Measurements from ENCODE around the gene C1orf116.

Gene C1orf116

DNA sequence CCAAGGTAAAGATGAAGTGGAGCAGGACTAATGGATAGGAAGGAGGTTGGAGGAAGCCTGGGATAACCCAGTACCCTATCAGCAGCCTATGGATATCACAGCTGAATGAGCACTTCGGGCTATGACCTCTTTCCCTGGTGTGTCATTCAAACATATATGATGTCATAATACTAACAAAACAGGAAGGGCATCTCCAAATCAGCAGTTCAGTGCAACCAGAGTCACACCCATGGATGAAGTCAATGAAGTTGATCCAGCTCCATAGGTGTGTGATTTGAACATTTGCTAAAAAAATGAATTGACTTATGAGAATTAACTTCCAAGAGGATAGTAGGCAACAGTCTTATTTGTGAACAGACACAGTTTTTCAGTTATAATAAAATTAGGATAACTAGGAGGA is 1.7 kb upstream of the C1orf116 start:
- no peak for DNase-seq

DNA sequence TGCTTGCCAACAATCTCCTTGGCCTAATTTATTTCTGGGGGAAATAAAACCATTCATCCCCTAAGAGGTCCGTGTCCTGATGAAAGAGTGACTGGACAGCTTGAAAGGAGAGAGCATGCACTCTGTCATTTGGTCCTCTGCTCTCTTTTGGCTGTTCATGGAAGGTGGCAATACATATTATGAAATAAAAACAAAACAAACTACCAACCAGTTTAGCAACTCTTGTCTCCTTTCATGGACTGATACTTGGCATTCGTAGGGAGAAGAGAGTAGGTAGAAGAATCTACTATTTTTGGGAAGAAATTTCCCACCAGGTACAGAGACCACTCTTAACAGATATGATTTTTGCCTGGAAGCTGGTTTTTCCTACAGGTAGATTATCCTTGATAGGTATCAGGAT is 746 bp upstream of the C1orf116 start:
- no peak for DNase-seq

DNA sequence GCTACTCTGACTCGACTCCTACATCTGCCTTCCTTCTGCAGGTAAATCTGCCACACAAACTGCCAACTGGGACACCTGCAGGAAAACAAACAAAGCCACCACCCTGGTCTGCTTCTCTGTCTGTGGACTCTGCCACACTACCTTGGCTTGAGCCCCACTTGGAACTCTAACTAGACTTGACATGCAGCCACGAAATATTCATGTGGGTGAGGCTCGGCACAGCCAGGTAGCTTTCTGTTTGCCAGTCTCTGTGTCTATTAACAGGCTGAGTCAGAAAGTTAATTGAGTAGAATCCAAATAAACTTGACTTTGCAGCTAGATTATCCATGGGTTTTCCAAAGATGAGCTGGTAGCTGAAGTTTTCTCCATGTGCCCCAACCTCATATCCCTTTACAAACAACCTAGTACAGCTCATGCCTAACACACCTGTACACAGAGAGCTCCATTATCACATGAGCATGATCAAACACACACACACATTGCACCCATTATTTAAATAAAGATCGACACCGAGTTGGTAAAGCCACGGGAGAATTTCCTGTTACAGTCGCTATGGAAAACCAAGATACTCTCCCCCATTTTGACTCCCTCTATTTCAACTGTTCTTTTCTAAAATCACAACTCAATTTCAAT is 808 bp downstream of the C1orf116 start:
- DNase-seq, result no peak

DNA sequence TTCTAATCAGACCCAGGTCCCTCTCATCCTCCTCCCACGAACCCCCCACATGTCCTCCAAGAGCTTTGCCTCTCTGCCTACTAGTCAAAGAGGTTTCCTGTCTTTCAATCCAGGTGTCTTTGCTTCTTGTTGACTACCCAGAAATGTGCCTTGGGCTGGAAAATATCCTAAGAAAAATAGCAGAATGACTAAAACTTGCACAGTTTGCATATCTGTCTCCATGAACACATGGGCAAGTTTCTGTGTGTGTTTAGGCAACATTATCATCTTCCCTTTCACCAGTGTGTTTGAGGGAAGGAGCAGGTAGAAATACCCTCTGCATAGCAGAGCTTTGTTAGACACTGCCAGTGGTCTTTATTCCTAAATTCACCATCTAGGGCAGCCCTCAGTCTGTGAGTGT is 1.5 kb downstream of the C1orf116 start:
- DNase-seq, result no peak

DNA sequence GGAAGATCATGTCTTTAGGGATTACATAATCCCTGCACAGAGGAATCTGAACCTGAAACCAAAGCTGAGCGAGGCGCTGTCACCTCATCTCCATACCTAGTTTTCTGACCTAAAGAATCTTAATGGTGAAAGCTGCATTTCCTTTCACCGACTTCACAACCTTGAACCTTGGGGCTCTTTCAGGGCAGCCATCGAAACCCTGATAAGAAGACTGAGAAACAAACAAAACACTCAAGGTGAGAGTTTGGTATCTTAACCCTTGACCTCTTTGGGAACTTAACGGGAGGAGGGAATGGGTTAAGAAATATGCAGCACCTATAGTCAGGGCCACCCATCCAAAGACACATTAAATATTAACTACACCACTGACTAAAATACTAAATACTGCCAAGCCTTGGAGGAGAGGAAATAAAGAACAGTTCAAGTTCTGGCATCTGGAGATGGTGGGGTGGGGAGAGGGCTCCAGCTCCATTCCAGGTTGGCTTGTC is 2.0 kb downstream of the C1orf116 start:
- no peak for DNase-seq

DNA sequence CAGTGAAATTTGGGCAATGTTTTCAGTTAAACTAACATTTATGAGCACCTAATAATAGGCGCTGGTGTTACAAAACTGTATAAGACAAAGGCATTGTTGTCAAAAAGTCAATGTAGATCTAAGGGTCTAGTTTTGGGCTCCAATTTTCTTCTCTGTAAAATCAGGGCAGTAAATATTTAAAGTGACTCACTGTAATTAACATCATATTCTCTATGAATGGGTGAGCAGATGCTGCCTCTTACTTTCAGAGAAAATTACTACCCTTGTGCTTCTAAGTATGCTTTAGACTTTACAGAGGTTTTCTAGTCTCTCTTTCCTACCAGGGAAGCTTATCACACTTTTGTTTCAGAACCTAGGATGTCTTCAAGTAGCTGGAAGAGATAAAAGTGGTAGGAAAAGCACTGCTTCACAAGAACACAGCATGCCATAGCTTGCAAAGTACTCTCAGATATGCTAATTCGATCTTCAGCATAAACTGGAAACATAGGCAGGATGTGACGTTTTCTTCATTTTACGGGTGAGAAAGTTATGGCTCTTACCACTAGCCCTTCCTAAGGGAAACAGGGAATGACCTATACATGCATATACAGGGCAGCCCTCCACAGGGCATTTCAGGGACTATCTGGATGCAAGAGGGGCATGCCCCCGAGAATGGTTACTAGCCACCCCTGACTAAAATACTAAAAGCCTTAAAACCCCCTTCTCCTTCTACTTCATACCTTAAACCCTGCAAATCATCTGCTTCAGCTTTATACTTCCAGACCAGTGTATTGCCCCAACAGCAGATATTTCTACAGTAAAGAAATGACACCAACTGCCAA is 2.6 kb downstream of the C1orf116 start:
- no peak for DNase-seq

DNA sequence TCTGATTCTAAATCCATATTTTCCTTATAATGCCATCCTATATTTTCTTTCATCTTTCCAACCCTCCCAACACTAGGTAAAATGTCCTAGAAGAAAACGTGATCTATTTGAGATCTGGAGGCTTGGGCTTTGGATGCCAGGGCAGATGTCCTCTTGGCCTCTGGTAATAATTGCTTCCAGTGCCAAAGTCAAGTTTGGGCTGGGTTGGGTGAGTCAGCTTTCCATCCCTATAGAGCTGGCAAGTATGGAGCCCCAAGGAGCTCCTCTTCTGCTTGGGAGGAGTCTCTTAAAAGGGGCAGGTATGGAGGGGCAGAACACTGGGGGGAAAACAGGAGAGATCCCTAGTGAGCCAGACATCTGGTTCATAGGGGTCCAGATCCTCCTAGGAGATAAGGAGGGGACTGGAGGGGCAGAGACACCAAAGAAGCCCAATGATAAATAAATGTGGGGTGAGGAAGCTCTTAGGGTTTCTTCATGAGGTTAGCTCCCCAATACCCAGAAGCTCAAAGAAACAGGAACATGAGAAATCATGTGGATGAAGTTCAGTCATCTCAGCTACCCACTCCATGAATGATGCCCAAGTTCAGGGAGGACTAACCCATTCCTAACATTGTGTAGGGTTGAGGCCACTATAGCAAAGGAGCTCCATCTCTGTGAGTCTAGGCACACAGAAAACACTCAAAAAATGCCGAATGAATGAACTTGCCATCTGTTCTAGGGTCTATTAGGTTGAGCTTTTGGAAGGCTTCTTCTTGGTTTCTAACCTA is 3.5 kb downstream of the C1orf116 start:
- DNase-seq, result no peak

DNA sequence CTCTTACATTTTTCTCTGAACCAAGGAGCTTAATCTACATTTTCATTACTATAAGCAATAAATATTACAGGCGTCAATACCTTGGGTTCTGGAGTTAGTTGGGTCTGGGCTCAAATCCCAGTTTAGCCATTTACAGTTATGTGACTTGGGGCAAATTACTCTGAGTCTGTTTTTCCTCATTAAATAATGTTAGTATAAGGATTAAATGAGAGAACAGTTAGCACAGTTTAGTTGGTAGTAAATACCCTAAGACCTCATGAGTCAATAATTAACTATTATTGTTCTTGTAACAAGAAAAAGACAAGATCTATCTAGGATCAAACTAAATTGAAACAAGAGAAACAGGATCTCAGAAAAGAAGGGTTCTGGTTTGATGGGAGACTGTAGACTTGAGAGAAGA is 4.6 kb downstream of the C1orf116 start:
- no peak for DNase-seq

DNA sequence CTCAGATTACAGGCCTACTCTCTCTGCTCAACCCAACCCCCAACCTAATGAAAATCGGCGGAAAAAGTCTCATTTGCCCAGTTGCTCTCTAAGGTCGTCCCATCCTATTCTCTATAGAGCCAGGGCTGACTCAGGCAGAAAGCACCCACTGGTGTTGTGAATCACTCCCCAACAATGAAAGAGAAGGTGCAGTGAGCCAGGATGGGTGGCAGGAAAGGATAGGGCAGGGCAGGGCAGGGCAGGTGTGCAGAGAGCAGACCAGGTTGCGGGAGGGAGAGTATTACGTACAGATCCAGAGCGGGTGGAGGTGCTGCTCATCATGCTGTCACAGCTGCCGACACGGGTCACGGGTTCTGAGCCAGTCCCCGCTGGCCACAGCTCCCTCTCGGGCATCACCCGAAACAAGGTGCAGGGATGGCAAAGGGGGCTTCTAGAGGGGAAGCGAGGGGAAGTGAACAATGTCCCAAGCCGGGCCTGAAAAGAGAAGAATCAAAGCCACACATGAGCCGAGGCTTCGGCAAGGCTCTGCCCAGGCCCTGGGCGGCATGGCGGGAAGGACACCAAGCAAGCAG is 5.3 kb downstream of the C1orf116 start:
- no peak for DNase-seq

DNA sequence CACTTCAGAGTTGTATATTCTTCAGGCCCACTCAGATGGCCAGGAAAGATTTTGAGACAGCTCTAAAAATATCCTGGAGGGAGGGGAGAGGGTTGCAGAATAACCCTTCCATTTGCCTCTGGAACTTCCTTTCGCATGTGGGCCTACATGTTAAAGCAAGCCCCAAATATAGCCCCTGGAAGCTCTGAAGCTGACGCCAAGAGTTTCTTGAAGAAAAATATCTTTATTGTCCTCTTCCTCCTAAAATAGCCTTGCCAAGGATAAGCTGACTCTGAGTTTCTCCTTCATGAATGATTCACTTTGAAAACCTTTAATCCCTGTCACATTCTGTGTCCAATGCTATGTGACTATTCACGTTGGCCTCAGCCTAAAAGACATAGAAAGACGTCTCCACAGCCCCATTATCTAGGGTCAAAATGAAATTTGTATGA is 6.4 kb downstream of the C1orf116 start:
- no peak for DNase-seq

DNA sequence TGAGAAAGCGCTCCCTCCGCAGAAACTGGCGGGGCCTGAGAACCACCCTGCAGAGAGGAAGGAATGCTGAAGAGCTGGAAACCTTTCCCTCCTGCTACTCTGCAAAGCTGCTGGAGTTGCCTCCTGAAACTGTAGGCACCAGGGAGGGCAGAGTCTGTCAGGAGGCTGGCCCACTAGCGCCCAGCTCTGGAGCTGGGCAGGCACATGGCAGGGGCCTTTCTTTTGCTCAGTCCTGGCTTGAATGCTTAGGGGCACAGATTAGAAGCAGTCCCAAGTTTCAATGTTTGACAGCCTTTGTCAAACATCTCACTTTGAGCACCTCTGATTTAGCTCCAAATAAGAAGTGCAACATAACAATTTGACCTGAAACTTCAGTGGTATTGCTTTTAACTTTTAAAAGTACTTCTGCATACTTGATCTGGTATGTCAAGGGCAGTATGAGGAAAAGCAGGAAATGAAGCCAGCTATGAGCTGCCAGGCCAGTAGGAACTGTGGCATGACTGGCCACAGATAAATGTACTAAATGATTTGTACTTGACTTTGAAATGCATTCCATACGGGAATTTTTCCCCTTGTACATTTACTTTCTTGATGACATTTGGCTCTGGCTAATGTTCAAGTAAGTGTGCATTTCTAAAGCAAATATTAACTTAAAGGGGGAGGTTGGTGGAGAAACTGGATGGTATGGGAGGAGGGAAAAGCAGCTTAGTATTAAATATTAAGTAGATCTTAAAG is 7.2 kb downstream of the C1orf116 start:
- DNase-seq, result no peak

DNA sequence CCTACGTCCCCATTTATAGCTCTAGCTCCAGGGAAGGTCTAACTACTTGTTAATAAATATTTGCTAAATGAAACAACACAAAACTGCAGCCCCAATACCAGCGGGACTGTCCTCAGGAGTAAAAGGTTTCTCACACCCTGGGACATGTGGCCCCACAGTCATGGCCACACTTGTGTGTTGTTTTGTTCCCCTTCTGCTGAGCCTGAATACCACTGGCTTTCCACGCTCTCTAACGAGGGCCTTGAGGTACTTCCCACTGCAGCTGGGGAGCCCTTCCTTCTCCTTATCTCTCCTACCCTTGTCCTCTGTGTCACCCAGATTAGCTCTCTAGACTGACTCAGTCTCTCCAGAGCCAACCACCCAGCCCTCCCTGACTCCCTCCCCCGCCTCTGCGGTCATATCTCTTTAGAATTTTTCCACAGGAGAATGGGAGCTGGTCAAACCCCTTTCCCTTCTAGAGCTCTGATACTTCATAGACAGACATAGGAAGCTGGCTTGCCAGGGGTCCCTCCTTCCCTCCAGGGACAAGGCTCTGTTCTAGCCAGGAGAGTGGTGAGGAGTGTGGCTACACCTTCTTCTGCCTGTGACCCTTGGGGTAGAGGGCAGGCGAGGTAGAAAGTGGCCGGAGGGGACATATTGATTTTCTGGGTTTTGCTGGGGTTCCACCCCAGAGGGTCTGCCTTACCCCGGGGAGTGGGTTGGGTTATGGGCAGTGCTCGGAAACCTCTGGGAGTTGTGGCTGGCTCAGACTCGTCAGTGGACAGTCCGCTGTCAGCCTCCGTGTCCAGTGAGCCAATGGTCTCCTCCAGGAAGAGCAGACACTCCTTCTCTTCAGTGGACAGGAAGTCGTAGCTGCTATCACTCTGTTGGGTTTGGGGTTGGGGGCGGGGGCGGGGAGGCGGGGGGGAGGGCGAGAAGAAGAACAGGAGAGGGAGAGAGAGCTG is 8.1 kb downstream of the C1orf116 start:
- DNase-seq, result no peak

DNA sequence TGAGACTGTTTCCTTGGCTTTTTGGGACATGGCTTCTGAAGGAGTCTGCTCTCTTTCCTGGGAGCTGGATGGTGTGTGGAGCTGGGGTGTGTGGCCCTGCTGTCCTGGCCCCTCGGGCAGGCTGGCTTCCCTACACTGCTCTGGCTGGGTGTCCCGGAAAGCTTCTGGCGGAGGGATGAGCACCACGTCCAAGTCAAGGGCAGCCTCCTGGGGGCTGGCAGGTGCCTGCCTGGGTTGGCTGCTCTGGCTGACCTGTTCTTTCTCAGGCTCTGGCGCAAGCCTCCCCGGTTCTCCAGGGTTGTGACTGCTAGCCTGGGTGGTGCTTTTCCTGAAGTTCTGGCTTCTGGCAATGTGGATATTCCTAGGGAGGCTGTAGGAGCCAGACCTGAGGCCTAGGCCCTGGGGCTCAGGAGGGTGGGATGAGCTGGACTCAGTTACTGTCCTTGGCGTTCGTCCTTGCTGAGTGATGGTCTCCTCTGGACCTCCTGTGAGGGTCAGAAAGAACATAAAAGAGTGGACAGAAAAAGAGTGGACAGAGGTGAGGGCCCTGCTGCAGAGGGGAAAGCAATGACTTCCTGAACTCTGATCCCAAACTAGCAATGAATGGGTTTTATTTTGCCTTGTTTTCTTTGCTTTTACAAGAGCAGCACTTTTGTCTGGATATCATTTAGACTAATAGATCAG is 9.4 kb downstream of the C1orf116 start:
- DNase-seq, result no peak

DNA sequence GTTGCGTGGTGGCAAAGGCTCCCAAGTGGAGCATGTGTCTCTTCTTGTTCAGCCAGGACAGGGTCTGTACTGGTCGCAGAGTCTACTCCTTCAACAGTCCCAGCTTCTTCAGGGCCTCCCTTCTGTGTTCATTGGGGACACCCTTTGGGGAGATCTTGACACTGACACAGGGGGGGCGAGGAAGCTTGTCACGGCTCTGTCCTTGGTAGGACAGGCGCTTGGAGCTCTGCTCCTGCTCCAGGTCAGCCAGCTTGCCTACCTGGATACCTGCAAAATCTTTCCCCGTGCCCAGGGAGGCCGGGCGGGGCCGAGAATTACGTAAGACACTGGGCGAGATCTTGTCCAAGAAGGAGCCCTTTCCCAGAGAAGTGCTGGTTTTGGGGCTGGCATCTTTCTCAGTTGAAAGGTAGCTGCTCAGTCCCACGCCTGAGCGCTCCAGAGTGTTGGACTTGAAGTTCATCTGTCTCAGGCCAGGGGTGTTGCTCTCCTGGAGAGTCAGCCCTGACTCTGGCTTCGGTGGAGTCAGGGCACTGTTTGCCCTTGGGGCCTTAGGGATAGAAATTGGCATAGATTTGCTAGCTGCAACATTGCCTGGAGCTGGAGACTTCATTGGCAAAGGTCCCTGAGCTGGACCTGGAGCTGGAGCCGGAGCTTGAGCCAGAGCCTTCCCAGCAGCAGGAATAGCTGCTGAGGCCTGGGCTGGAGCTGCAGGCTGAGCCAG is 10.5 kb downstream of the C1orf116 start:
- no peak for DNase-seq

DNA sequence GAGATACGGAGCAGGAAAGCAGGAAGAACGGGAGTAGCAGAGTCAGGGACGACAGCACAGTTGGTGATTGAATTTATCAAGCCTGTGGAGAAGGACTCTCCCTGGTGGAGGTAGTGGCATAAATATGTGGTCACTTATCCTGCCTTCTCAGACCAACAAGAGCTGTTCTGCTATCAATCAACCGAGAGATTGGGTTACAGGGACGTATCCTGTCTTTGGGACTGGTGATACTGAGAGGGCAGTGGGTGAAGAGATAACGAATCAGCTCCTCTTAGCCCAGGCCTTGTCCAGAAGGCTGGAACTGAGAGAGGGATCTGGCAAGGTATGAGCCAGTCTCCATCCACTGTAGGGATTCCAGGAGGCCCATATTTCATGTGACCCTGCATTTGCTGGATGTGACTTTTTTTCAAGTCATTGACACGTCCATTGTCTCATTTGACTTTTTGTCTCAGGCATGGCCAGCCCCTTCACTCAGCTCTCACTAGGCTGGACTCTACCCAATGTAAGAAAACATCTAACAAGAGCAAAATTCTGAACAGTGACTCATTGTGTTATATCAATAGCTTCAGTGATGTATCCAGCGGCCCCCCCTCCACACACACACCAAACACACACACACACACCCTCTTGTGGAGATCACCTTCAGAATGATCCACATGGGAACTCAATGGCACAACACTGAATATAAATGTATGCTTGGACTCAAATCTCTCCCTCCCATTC is 11.3 kb downstream of the C1orf116 start:
- no peak for DNase-seq

DNA sequence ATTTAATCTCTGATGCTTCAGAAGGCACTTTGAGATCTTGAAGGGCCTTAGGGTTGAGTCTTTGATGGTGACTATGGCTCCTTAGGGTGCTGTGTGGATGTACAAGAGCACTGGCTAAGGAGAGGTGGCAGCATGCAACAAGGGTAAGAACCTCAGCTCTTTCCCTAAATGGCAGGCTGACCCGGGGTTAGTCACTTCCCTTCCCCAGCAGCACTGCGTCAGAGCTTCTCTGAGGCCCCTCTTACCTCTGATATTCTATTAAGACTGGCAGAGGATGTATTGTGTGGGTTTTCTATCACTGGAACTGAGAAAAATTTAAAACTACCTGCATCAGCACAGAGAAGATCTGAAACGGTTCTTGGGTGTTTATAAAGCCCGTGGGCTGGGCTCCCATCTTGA is 11.8 kb downstream of the C1orf116 start:
- DNase-seq, result no peak

DNA sequence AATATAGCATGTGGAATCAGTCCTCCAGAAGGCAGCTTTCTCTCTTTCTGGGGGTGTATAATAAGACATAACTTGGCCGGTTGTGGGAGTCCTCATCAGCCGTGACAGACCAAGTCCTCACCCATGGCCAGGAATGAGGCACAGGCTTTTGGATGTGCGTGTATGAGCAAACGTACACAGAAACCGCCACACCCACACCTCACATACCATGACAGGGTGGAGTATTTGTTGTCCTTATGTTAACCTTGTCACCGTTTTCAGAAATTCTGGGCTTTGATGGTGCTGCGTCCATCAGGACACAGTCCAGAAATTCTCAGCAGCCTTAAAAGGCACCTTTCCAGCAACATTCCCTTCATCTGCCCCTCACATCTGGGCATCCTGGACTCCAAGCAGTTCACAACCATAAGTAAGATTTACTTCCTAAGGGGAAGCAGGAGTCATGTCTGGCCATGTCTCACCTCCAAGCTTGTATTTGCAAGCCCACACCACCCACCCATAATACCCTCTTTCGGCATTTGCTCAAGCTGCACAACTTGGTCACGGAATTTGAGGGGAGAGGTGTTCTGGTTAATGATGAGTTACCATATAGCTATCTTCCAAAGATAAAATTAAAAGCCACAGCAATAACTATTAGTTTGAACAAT is 12.4 kb downstream of the C1orf116 start:
- no peak for DNase-seq

DNA sequence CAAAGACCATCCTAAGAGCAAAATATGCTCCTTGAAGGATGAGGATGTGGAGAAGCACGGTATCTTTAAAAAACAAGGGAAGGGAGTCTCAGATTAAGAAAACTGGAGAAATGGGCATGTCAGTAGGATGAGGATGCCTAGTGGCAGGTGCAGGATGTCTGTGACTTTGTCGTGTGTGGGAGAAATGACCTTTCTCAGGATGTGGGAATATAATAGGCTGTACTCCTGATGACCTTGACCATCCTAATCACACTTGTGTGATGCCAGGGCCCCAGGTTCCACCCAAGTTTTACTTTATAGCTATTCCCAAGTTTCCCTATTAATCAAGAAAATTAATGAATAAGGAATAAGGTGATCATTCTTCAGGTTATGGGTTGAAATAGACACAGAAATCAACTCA is 12.9 kb downstream of the C1orf116 start:
- DNase-seq, result no peak

DNA sequence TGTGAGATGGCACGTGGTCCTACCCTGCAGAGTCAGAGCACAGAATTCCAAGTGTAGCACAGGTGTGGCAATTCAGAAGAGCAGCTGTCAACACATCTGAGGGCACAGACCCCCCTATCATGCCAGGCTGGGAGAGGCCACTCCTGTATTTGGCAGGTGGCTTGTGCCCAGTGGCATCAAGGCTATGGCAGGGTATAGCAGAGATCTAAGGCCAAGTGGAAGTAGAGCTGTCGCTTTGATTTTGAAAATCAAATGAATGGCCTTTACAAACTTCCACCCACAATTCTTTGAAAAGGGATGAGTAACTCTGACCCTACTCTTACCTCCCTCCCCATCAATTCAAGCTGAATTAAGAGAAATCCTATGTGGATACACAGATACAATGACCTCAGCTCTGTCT is 13.4 kb downstream of the C1orf116 start:
- no peak for DNase-seq
